Measurements from ENCODE around the gene TMCO4.

TMCO4 gene

DNA sequence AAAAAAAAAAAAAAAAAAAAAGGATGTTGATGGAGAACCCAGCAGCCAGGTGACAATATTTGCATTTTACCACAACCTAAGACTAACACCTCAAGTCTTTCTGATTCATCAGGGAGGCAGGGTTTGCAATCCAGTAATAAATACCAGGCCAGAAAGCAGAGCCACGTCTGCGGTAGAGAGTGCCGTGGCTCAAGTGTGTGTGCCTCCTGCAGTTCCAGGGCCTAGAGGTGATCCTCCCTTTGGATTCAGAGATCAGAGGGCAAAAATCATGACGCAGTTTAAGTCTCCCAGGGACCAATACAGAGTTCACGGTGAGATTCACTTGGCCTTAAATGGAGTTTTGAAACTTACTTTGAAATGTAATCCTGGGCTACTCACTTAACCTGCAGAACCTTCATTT, 34.9 kb downstream of the TMCO4 start:
- no peak for ATAC-seq
- TF ChIP-seq, protein P1, sequence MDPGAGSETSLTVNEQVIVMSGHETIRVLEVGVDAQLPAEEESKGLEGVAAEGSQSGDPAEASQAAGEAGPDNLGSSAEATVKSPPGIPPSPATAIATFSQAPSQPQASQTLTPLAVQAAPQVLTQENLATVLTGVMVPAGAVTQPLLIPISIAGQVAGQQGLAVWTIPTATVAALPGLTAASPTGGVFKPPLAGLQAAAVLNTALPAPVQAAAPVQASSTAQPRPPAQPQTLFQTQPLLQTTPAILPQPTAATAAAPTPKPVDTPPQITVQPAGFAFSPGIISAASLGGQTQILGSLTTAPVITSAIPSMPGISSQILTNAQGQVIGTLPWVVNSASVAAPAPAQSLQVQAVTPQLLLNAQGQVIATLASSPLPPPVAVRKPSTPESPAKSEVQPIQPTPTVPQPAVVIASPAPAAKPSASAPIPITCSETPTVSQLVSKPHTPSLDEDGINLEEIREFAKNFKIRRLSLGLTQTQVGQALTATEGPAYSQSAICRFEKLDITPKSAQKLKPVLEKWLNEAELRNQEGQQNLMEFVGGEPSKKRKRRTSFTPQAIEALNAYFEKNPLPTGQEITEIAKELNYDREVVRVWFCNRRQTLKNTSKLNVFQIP (CRISPR knock-in tag; IDR thresholded peaks at IDR 0.05; ENCODE audit: borderline replicate concordance, low read depth) = no peak
- no peak for TF ChIP-seq TOX (CRISPR knock-in tag; IDR thresholded peaks at IDR 0.05; ENCODE audit: borderline replicate concordance)
- no peak for TF ChIP-seq TCF4 (CRISPR knock-in tag; IDR thresholded peaks at IDR 0.05; ENCODE audit: borderline replicate concordance)
- TF ChIP-seq SNAI2 (CRISPR knock-in tag; IDR thresholded peaks at IDR 0.05) = no peak
- no peak for TF ChIP-seq ZNF565 (CRISPR knock-in tag; conservative IDR thresholded peaks at IDR 0.05; ENCODE audit: low read depth)

DNA sequence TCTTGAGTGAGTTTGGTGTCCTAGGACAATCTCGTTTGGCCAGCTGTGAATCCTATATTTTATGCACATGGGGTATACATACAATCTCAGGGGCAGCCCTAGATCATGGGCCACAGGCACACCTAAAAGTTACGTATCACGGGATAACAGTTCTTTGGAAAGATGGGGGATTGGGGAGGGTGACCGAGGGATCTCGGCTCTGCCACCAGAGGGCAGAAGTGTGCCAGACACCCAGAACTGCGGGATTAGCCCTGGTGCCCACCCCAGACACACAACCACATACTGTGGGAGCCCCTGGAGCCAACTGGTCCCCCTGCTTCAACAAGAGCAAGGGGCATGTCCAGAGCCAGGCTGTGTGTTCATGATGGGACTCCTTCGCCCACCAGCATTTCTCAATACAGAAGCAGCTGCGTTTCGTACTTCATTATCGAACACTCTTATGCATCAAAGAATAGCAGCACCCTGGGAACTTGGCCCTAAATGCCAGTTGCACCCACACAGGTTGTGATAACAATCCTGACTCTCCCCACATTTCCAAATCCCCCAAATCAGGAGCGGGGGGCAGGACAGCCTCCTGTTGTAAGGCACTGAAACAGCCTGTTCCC, 37.4 kb downstream of the TMCO4 start:
- ATAC-seq = peak; percentile 44
- no peak for TF ChIP-seq RARB (CRISPR knock-in tag; IDR thresholded peaks at IDR 0.05)
- no peak for TF ChIP-seq BACH2 (CRISPR knock-in tag; IDR thresholded peaks at IDR 0.05; ENCODE audit: borderline replicate concordance)
- no peak for TF ChIP-seq ZNF8 (CRISPR knock-in tag; IDR thresholded peaks at IDR 0.05)
- TF ChIP-seq ZC3H10 (CRISPR knock-in tag; IDR thresholded peaks at IDR 0.05) = no peak
- no peak for TF ChIP-seq ESRRG (CRISPR knock-in tag; IDR thresholded peaks at IDR 0.05)
- TF ChIP-seq OSR1 (CRISPR knock-in tag; IDR thresholded peaks at IDR 0.05) = no peak
- TF ChIP-seq ARNTL (CRISPR knock-in tag; IDR thresholded peaks at IDR 0.05; ENCODE audit: borderline replicate concordance, low read depth) = no peak
- TF ChIP-seq GLIS3 (CRISPR knock-in tag; IDR thresholded peaks at IDR 0.05) = no peak
- TF ChIP-seq ZFP3 (CRISPR knock-in tag; IDR thresholded peaks at IDR 0.05) = no peak
- TF ChIP-seq CSDC2 (CRISPR knock-in tag; IDR thresholded peaks at IDR 0.05) = no peak
- TF ChIP-seq, protein P2, sequence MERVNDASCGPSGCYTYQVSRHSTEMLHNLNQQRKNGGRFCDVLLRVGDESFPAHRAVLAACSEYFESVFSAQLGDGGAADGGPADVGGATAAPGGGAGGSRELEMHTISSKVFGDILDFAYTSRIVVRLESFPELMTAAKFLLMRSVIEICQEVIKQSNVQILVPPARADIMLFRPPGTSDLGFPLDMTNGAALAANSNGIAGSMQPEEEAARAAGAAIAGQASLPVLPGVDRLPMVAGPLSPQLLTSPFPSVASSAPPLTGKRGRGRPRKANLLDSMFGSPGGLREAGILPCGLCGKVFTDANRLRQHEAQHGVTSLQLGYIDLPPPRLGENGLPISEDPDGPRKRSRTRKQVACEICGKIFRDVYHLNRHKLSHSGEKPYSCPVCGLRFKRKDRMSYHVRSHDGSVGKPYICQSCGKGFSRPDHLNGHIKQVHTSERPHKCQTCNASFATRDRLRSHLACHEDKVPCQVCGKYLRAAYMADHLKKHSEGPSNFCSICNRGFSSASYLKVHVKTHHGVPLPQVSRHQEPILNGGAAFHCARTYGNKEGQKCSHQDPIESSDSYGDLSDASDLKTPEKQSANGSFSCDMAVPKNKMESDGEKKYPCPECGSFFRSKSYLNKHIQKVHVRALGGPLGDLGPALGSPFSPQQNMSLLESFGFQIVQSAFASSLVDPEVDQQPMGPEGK (CRISPR knock-in tag; IDR thresholded peaks at IDR 0.05; ENCODE audit: borderline replicate concordance) = no peak
- TF ChIP-seq ZFP30 (CRISPR knock-in tag; IDR thresholded peaks at IDR 0.05) = no peak
- TF ChIP-seq ZNF70 (CRISPR knock-in tag; IDR thresholded peaks at IDR 0.05) = no peak
- TF ChIP-seq, protein P1 (CRISPR knock-in tag; IDR thresholded peaks at IDR 0.05; ENCODE audit: borderline replicate concordance, low read depth) = no peak
- TF ChIP-seq ZNF565 (CRISPR knock-in tag; conservative IDR thresholded peaks at IDR 0.05; ENCODE audit: low read depth) = no peak
- TF ChIP-seq, protein P3, sequence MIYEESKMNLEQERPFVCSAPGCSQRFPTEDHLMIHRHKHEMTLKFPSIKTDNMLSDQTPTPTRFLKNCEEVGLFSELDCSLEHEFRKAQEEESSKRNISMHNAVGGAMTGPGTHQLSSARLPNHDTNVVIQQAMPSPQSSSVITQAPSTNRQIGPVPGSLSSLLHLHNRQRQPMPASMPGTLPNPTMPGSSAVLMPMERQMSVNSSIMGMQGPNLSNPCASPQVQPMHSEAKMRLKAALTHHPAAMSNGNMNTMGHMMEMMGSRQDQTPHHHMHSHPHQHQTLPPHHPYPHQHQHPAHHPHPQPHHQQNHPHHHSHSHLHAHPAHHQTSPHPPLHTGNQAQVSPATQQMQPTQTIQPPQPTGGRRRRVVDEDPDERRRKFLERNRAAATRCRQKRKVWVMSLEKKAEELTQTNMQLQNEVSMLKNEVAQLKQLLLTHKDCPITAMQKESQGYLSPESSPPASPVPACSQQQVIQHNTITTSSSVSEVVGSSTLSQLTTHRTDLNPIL (CRISPR knock-in tag; IDR thresholded peaks at IDR 0.05; ENCODE audit: low read depth) = no peak
- TF ChIP-seq PPARA (CRISPR knock-in tag; IDR thresholded peaks at IDR 0.05; ENCODE audit: borderline replicate concordance) = no peak
- no peak for TF ChIP-seq ISL1 (CRISPR knock-in tag; IDR thresholded peaks at IDR 0.05)
- no peak for TF ChIP-seq TOX (CRISPR knock-in tag; IDR thresholded peaks at IDR 0.05; ENCODE audit: borderline replicate concordance)

DNA sequence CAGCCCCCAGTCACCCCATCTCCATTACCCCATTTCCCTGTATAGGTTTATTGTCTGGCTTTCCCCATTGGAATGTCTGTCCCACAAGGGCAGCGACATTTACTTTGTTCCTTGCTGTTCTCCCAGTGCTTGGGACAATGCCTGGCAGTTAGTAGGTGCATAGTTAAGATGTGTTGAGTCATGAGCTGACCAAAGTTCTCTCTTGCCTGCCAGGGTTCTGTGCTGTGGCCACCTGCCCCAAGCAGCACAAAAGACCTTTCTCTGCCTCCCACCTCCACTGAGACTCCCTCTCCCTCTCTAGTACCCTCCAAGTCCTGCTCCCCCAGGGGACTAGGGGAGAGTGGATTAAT, 40.0 kb downstream of the TMCO4 start:
- no peak for ATAC-seq
- TF ChIP-seq ZC3H10 (CRISPR knock-in tag; IDR thresholded peaks at IDR 0.05) (no peak), ARNTL (CRISPR knock-in tag; IDR thresholded peaks at IDR 0.05; ENCODE audit: borderline replicate concordance, low read depth) (no peak), ZNF565 (CRISPR knock-in tag; conservative IDR thresholded peaks at IDR 0.05; ENCODE audit: low read depth) (no peak), PPARA (CRISPR knock-in tag; IDR thresholded peaks at IDR 0.05; ENCODE audit: borderline replicate concordance) (no peak), GLIS3 (CRISPR knock-in tag; IDR thresholded peaks at IDR 0.05) (no peak), ZFP3 (CRISPR knock-in tag; IDR thresholded peaks at IDR 0.05) (no peak), TOX (CRISPR knock-in tag; IDR thresholded peaks at IDR 0.05; ENCODE audit: borderline replicate concordance) (no peak), TCF4 (CRISPR knock-in tag; IDR thresholded peaks at IDR 0.05; ENCODE audit: borderline replicate concordance) (no peak), ISL1 (CRISPR knock-in tag; IDR thresholded peaks at IDR 0.05) (no peak), ZNF8 (CRISPR knock-in tag; IDR thresholded peaks at IDR 0.05) (no peak)
- TF ChIP-seq, protein P3 (CRISPR knock-in tag; IDR thresholded peaks at IDR 0.05; ENCODE audit: low read depth) = no peak
- TF ChIP-seq, protein P4, sequence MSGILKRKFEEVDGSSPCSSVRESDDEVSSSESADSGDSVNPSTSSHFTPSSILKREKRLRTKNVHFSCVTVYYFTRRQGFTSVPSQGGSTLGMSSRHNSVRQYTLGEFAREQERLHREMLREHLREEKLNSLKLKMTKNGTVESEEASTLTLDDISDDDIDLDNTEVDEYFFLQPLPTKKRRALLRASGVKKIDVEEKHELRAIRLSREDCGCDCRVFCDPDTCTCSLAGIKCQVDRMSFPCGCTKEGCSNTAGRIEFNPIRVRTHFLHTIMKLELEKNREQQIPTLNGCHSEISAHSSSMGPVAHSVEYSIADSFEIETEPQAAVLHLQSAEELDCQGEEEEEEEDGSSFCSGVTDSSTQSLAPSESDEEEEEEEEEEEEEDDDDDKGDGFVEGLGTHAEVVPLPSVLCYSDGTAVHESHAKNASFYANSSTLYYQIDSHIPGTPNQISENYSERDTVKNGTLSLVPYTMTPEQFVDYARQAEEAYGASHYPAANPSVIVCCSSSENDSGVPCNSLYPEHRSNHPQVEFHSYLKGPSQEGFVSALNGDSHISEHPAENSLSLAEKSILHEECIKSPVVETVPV (CRISPR knock-in tag; IDR thresholded peaks at IDR 0.05) = no peak
